Trophoblast cell (in vitro differentiated cells and primary cell): ENCODE measurements around the gene EBF3.

Experiments
- DNase-seq, 2 donors: peaks; one replicate each; pipeline ENCODE4 v3.0.0-alpha.2; 2016
- H2AFZ ChIP-seq: 2 replicates; pipeline ENCODE4 v1.6.1; 2013; ENCODE audit warnings: low read length, moderate library complexity, mild to moderate bottlenecking; ENCODE audit not compliant: insufficient read depth, poor library complexity
- H2AK5ac ChIP-seq: 2 replicates; pipeline ENCODE4 v1.6.1; 2013; ENCODE audit warnings: mild to moderate bottlenecking, low read length
- H2BK120ac ChIP-seq: 2 replicates; pipeline ENCODE4 v1.6.1; 2013; ENCODE audit warnings: low read length, mild to moderate bottlenecking, moderate library complexity; ENCODE audit not compliant: insufficient read depth, poor library complexity
- H2BK12ac ChIP-seq: 2 replicates; pipeline ENCODE4 v1.6.1; 2013; ENCODE audit warnings: mild to moderate bottlenecking, low read length, moderate library complexity
- H2BK5ac ChIP-seq: 2 replicates; pipeline ENCODE4 v1.6.1; 2013; ENCODE audit warnings: low read length, low read depth, moderate library complexity, mild to moderate bottlenecking; ENCODE audit not compliant: poor library complexity
- H3K14ac ChIP-seq: 2 replicates; pipeline ENCODE4 v1.6.1; 2013; ENCODE audit warnings: mild to moderate bottlenecking, low read length
- H3K18ac ChIP-seq: 2 replicates; pipeline ENCODE4 v1.6.1; 2013; ENCODE audit warnings: mild to moderate bottlenecking, low read length
- H3K23ac ChIP-seq: 2 replicates; pipeline ENCODE4 v1.6.1; 2013; ENCODE audit warnings: low read length
- H3K27ac ChIP-seq: 2 replicates; pipeline ENCODE4 v1.5.1; 2013; ENCODE audit warnings: low read depth, mild to moderate bottlenecking, inconsistent platforms, low read length, moderate library complexity
- H3K27me3 ChIP-seq: 2 replicates; pipeline ENCODE4 v1.6.1; 2013; ENCODE audit warnings: inconsistent platforms, mild to moderate bottlenecking, low read length, moderate library complexity; ENCODE audit not compliant: insufficient read depth
- H3K36me3 ChIP-seq, 2 experiments: 1 replicate in 1 of 2; 2 replicates in 1 of 2; pipeline ENCODE4 v1.6.1; 2013; ENCODE audit warnings: low read length in 2 of 2, mild to moderate bottlenecking in 2 of 2, moderate library complexity in 1 of 2; ENCODE audit not compliant: insufficient read depth in 2 of 2, control insufficient read depth in 1 of 2
- H3K4ac ChIP-seq: 2 replicates; pipeline ENCODE4 v1.6.1; 2013; ENCODE audit warnings: low read depth, mild to moderate bottlenecking, low read length, moderate library complexity
- H3K4me1 ChIP-seq, 2 experiments: 1 replicate in 1 of 2; 2 replicates in 1 of 2; pipeline ENCODE4 v1.6.1; 2013; ENCODE audit warnings: low read length in 2 of 2, mild to moderate bottlenecking in 2 of 2, moderate library complexity in 1 of 2; ENCODE audit not compliant: insufficient read depth in 2 of 2, control insufficient read depth in 1 of 2
- H3K4me2 ChIP-seq: 2 replicates; pipeline ENCODE4 v1.6.1; 2013; ENCODE audit warnings: inconsistent platforms, mild to moderate bottlenecking, low read length, moderate library complexity
- H3K4me3 ChIP-seq: 2 replicates; pipeline ENCODE4 v1.5.1; 2013; ENCODE audit warnings: mild to moderate bottlenecking, low read depth, low read length, inconsistent platforms
- H3K79me1 ChIP-seq: one replicate; pipeline ENCODE4 v1.6.1; 2013; ENCODE audit warnings: low read length
- H3K79me2 ChIP-seq: 2 replicates; pipeline ENCODE4 v1.6.1; 2013; ENCODE audit warnings: low read length, mild to moderate bottlenecking; ENCODE audit not compliant: control insufficient read depth, insufficient read depth, poor library complexity
- H3K9ac ChIP-seq: 2 replicates; pipeline ENCODE4 v1.6.1; 2013; ENCODE audit warnings: mild to moderate bottlenecking, low read length
- H3K9me3 ChIP-seq: 2 replicates; pipeline ENCODE4 v1.6.1; 2013; ENCODE audit warnings: low read depth, mild to moderate bottlenecking, control low read depth, inconsistent platforms, low read length; ENCODE audit not compliant: insufficient read depth
- H4K12ac ChIP-seq: 2 replicates; pipeline ENCODE4 v1.6.1; 2013; ENCODE audit warnings: low read depth, mild to moderate bottlenecking, low read length, moderate library complexity
- H4K8ac ChIP-seq: 2 replicates; pipeline ENCODE4 v1.6.1; 2013; ENCODE audit warnings: low read depth, mild to moderate bottlenecking, low read length, moderate library complexity
- H4K91ac ChIP-seq: one replicate; pipeline ENCODE4 v1.6.1; 2013; ENCODE audit warnings: low read depth, mild to moderate bottlenecking, low read length, moderate library complexity
- WGBS: extraction: QIAGEN DNeasy Blood & Tissue Kit; methylation state at CpG from one replicate; pipeline ENCODE4 v1.1.7; 2013; ENCODE audit warnings: missing lambda C conversion rate; ENCODE audit not compliant: insufficient read length, insufficient coverage; ENCODE audit errors: extremely low coverage; 5-methylcytosine and 5-hydroxymethylcytosine counted together

The EBF3 gene

GRCh38 chr10:129796710-129797420 lies 167.2 kb downstream of the EBF3 start:
- no peak overlapping the region for H3K23ac ChIP-seq
- no peak overlapping the region for H3K9ac ChIP-seq
- no peak overlapping the region for H3K18ac ChIP-seq
- H3K79me2 ChIP-seq, result no peaks in the 10 kb centered on the region
- no peak overlapping the region for H2AK5ac ChIP-seq
- no peaks in the 10 kb centered on the region for H3K4me1 ChIP-seq
- no peaks in the 10 kb centered on the region for H3K79me1 ChIP-seq
- DNase-seq, result no peak
- H4K8ac ChIP-seq, result no peak overlapping the region
- H3K4ac ChIP-seq, result no peak overlapping the region
- H3K4me2 ChIP-seq, result no peak overlapping the region
- H3K9me3 ChIP-seq, result peaks cover 3% of the 10 kb centered on the region
- H3K36me3 ChIP-seq, result no peaks in the 10 kb centered on the region
- H2BK5ac ChIP-seq, result no peak overlapping the region
- H3K27ac ChIP-seq, result no peak overlapping the region
- no peak overlapping the region for H2AFZ ChIP-seq
- no peak overlapping the region for H4K91ac ChIP-seq
- H3K27me3 ChIP-seq, result no peaks in the 10 kb centered on the region
- H3K14ac ChIP-seq, result no peak overlapping the region
- no peak overlapping the region for H2BK120ac ChIP-seq
- H2BK12ac ChIP-seq, result no peak overlapping the region
- no peak overlapping the region for H4K12ac ChIP-seq
- WGBS, result no CpG with 5 or more reads among the region's 14 CpGs
- H3K4me3 ChIP-seq, result no peak overlapping the region

GRCh38 chr10:129793996-129794395 lies 170.1 kb downstream of the EBF3 start:
- H3K14ac ChIP-seq, result no peak overlapping the region
- WGBS, result no CpG with 5 or more reads among the region's 22 CpGs

DNA sequence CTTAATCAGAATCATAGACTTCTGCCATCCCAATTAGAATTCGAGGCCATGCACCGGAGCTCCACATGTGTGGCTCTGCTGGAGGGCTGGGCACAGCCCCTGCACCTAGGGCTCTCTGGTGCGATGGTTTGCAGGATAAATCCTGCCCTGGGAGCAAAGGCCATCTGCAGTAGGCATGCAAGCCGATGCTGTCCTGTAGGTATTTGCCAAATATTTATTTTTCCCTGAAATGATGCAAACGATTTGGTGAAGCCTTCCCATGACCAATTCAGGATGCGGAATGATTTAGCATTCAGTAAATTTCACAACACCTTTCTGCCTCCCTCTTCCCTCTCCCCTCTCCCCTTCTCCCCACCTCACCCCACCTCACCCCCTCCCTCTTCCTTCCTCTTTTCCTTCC lies 170.6 kb downstream of the EBF3 start:
- H2BK5ac ChIP-seq, result no peak overlapping the region
- H3K79me1 ChIP-seq, result no peaks in the 10 kb centered on the region
- H3K36me3 ChIP-seq, result no peaks in the 10 kb centered on the region
- no peak overlapping the region for H2BK12ac ChIP-seq
- no peaks in the 10 kb centered on the region for H3K4me1 ChIP-seq
- no peak overlapping the region for H2BK120ac ChIP-seq
- H3K14ac ChIP-seq, result no peak overlapping the region
- no peak overlapping the region for H4K91ac ChIP-seq
- no peak overlapping the region for H3K23ac ChIP-seq
- H3K9me3 ChIP-seq, result peaks cover 5% of the 10 kb centered on the region
- H3K27me3 ChIP-seq, result no peaks in the 10 kb centered on the region
- no peak overlapping the region for H3K9ac ChIP-seq
- no peaks in the 10 kb centered on the region for H3K79me2 ChIP-seq
- WGBS, result no CpG with 5 or more reads among the region's 6 CpGs
- H3K18ac ChIP-seq, result no peak overlapping the region
- H4K12ac ChIP-seq, result no peak overlapping the region
- H3K4me2 ChIP-seq, result no peak overlapping the region
- no peak overlapping the region for H2AFZ ChIP-seq
- H4K8ac ChIP-seq, result no peak overlapping the region
- no peak overlapping the region for H3K4ac ChIP-seq
- no peak overlapping the region for H2AK5ac ChIP-seq
- H3K4me3 ChIP-seq, result no peak overlapping the region
- DNase-seq, result no peak
- H3K27ac ChIP-seq, result no peak overlapping the region

More at GRCh38 chr10:129793996-129794395, 170.1 kb downstream of the EBF3 start:
- Histone ChIP-seq H3K4me2 (no peak overlapping the region), H4K12ac (no peak overlapping the region), H3K9ac (no peak overlapping the region), H3K27me3 (no peaks in the 10 kb centered on the region), H3K18ac (no peak overlapping the region), H3K4me3 (no peak overlapping the region), H3K9me3 (peaks cover 5% of the 10 kb centered on the region), H2BK12ac (no peak overlapping the region), H3K36me3 (no peaks in the 10 kb centered on the region), H3K79me1 (no peaks in the 10 kb centered on the region), H4K91ac (no peak overlapping the region), H3K27ac (no peak overlapping the region), H2AK5ac (no peak overlapping the region), H3K79me2 (no peaks in the 10 kb centered on the region), H2AFZ (no peak overlapping the region), H2BK5ac (no peak overlapping the region), H3K23ac (no peak overlapping the region), H3K4me1 (no peaks in the 10 kb centered on the region), H3K4ac (no peak overlapping the region), H4K8ac (no peak overlapping the region), H2BK120ac (no peak overlapping the region)
- DNase-seq, result no peak

- Histone ChIP-seq H3K4me1 (no peaks in the 10 kb centered on the region), H3K23ac (no peak overlapping the region), H3K4me3 (no peak overlapping the region), H2BK12ac (no peak overlapping the region), H3K27me3 (no peaks in the 10 kb centered on the region), H3K4me2 (no peak overlapping the region), H4K8ac (no peak overlapping the region), H4K12ac (no peak overlapping the region), H3K79me1 (no peaks in the 10 kb centered on the region), H4K91ac (no peak overlapping the region), H3K79me2 (no peaks in the 10 kb centered on the region), H3K9ac (no peak overlapping the region), H2BK120ac (no peak overlapping the region), H3K27ac (no peak overlapping the region), H2AK5ac (no peak overlapping the region), H3K36me3 (no peaks in the 10 kb centered on the region), H3K14ac (no peak overlapping the region), H3K18ac (no peak overlapping the region), H2BK5ac (no peak overlapping the region), H3K9me3 (peaks cover 5% of the 10 kb centered on the region), H2AFZ (no peak overlapping the region), H3K4ac (no peak overlapping the region)
- DNase-seq, result no peak
- WGBS, result no CpG with 5 or more reads among the region's 10 CpGs
Observed at GRCh38 chr10:129792864-129793263, 171.2 kb downstream of the EBF3 start.
